ENCODE measurements around the gene LIN7A. TPM values are rescaled to one million over a fixed set of nuclear protein-coding genes. Genes with fewer than 3 reads are reported as not detected.

LIN7A gene
- total and polyA plus RNA-seq, 7 donors, result 0.60 to 10.7 (median 4.6) TPM

GRCh38 chr12:80868576-80868975 is 69.2 kb downstream of the LIN7A start:
- H3K9me3 ChIP-seq, result no peaks in the 10 kb centered on the region
- TF ChIP-seq POLR2AphosphoS5 (IDR thresholded peaks at IDR 0.05) (no peak), EP300 (IDR thresholded peaks at IDR 0.05) (no peak), CTCF (IDR thresholded peaks at IDR 0.05) (no peak), POLR2A (IDR thresholded peaks at IDR 0.05) (no peak)
- 21 to 73% methylated on average over 1 of the region's 1 CpG for WGBS, 2 donors
- no peak for DNase-seq
- H3K4me1 ChIP-seq, result peaks cover 0 to 8% (median 0%) of the 10 kb centered on the region in 4 donors
- no peak overlapping the region for H3K27ac ChIP-seq
- intact Hi-C loops (cut with DNase I), result no loop called here
- no peaks in the 10 kb centered on the region for H3K36me3 ChIP-seq
- no peaks in the 10 kb centered on the region for H3K27me3 ChIP-seq
- H3K4me3 ChIP-seq, result no peak overlapping the region

- WGBS, 2 donors, result 35 to 52% methylated on average over 3 of the region's 3 CpGs
- DNase-seq, result no peak
- no peak overlapping the region for H3K4me3 ChIP-seq
- no peaks in the 10 kb centered on the region for H3K36me3 ChIP-seq
- TF ChIP-seq EP300 (IDR thresholded peaks at IDR 0.05), result no peak
- TF ChIP-seq CTCF (IDR thresholded peaks at IDR 0.05), result no peak
- no peak for TF ChIP-seq POLR2A (IDR thresholded peaks at IDR 0.05)
- TF ChIP-seq POLR2AphosphoS5 (IDR thresholded peaks at IDR 0.05), result no peak
- no peak overlapping the region for H3K27ac ChIP-seq
- no peaks in the 10 kb centered on the region for H3K9me3 ChIP-seq
- peaks cover 0 to 8% (median 0%) of the 10 kb centered on the region in 4 donors for H3K4me1 ChIP-seq
- H3K27me3 ChIP-seq, result no peaks in the 10 kb centered on the region
- intact Hi-C loops (cut with DNase I), result no loop called here
These were observed 69.8 kb downstream of the LIN7A start for GRCh38 chr12:80867941-80868340.

- DNase-seq, result no peak
- no peak overlapping the region for H3K27ac ChIP-seq
- TF ChIP-seq POLR2A (IDR thresholded peaks at IDR 0.05) (no peak), POLR2AphosphoS5 (IDR thresholded peaks at IDR 0.05) (no peak), CTCF (IDR thresholded peaks at IDR 0.05) (no peak), EP300 (IDR thresholded peaks at IDR 0.05) (no peak)
- intact Hi-C loops (cut with DNase I), result no loop called here
- H3K36me3 ChIP-seq, result no peaks in the 10 kb centered on the region
- H3K9me3 ChIP-seq, result no peaks in the 10 kb centered on the region
- H3K4me1 ChIP-seq, result peaks cover 0 to 8% (median 0%) of the 10 kb centered on the region in 4 donors
- WGBS, 2 donors, result 83 to 88% methylated on average over 4 of the region's 4 CpGs
- no peaks in the 10 kb centered on the region for H3K27me3 ChIP-seq
- no peak overlapping the region for H3K4me3 ChIP-seq
These were observed 73.5 kb downstream of the LIN7A start for GRCh38 chr12:80864046-80864735.

GRCh38 chr12:80862531-80862930 is 75.2 kb downstream of the LIN7A start:
- 70 to 85% methylated on average over 4 of the region's 4 CpGs for WGBS, 2 donors
- no peaks in the 10 kb centered on the region for H3K9me3 ChIP-seq
- H3K36me3 ChIP-seq, result no peaks in the 10 kb centered on the region
- DNase-seq, result no peak
- peaks cover 0 to 8% (median 0%) of the 10 kb centered on the region in 4 donors for H3K4me1 ChIP-seq
- intact Hi-C loops (cut with DNase I), result no loop called here
- H3K4me3 ChIP-seq, result no peak overlapping the region
- no peaks in the 10 kb centered on the region for H3K27me3 ChIP-seq
- no peak for TF ChIP-seq CTCF (IDR thresholded peaks at IDR 0.05)
- TF ChIP-seq POLR2AphosphoS5 (IDR thresholded peaks at IDR 0.05), result no peak
- TF ChIP-seq POLR2A (IDR thresholded peaks at IDR 0.05), result no peak
- no peak for TF ChIP-seq EP300 (IDR thresholded peaks at IDR 0.05)
- no peak overlapping the region for H3K27ac ChIP-seq
